Mesenchymal stem cell (in vitro differentiated cells and primary cell): ENCODE measurements around the gene PDZRN4.

Source experiments
- DNase-seq: peaks from one replicate; pipeline ENCODE4 v3.0.0-alpha.2; 2013
- H2AFZ ChIP-seq: one replicate; pipeline ENCODE4 v1.6.1; 2013; ENCODE audit warnings: low read depth, mild to moderate bottlenecking, control low read depth, inconsistent platforms, low read length, moderate library complexity
- H2AK5ac ChIP-seq: 2 replicates; pipeline ENCODE4 v1.6.1; 2013; ENCODE audit warnings: low read length, moderate library complexity, mild to moderate bottlenecking, inconsistent platforms; ENCODE audit not compliant: severe bottlenecking
- H2BK120ac ChIP-seq: one replicate; pipeline ENCODE4 v1.6.1; 2013; ENCODE audit warnings: low read depth, mild to moderate bottlenecking, inconsistent platforms, low read length, moderate library complexity
- H2BK12ac ChIP-seq, 2 experiments: one replicate each; pipeline ENCODE4 v1.6.1; 2013; ENCODE audit warnings: inconsistent platforms in 2 of 2, low read length in 2 of 2, mild to moderate bottlenecking in 2 of 2, moderate library complexity in 2 of 2, control low read depth in 1 of 2
- H2BK15ac ChIP-seq: one replicate; pipeline ENCODE4 v1.6.1; 2013; ENCODE audit warnings: mild to moderate bottlenecking, low read depth, inconsistent platforms; ENCODE audit not compliant: poor library complexity, severe bottlenecking
- H2BK5ac ChIP-seq: 2 replicates; pipeline ENCODE4 v1.6.1; 2013; ENCODE audit warnings: low read depth, mild to moderate bottlenecking, low read length, control low read depth, inconsistent platforms; ENCODE audit not compliant: poor library complexity, severe bottlenecking
- H3K14ac ChIP-seq, 2 experiments: one replicate each; pipeline ENCODE4 v1.6.1; 2013; ENCODE audit warnings: inconsistent platforms in 2 of 2, low read length in 2 of 2, control low read depth in 1 of 2, mild to moderate bottlenecking in 1 of 2, moderate library complexity in 1 of 2
- H3K18ac ChIP-seq, 2 experiments: one replicate each; pipeline ENCODE4 v1.6.1; 2013; ENCODE audit warnings: inconsistent platforms in 2 of 2, low read length in 2 of 2, control low read depth in 1 of 2, low read depth in 1 of 2, mild to moderate bottlenecking in 1 of 2
- H3K23ac ChIP-seq, 2 experiments: one replicate each; pipeline ENCODE4 v1.6.1; 2013; ENCODE audit warnings: inconsistent platforms in 2 of 2, low read length in 2 of 2, mild to moderate bottlenecking in 2 of 2, moderate library complexity in 2 of 2, control low read depth in 1 of 2
- H3K27ac ChIP-seq: 2 replicates; pipeline ENCODE4 v1.5.1; 2013; ENCODE audit warnings: mild to moderate bottlenecking, moderate library complexity, low read length, control low read depth, inconsistent platforms; ENCODE audit not compliant: poor library complexity, severe bottlenecking
- H3K27me3 ChIP-seq, 2 experiments: 2 replicates each; pipeline versions ENCODE4 v1.6.1 to v1.7.0; 2013; ENCODE audit warnings: low read length in 2 of 2, mild to moderate bottlenecking in 2 of 2, moderate library complexity in 2 of 2, control low read depth in 1 of 2, inconsistent platforms in 1 of 2; ENCODE audit not compliant: control insufficient read depth in 1 of 2, insufficient read depth in 1 of 2
- H3K36me3 ChIP-seq, 2 experiments: 2 replicates each; pipeline versions ENCODE4 v1.6.1 to v1.7.0; 2013; ENCODE audit warnings: low read length in 2 of 2, control low read depth in 1 of 2, inconsistent platforms in 1 of 2, low read depth in 1 of 2, mild to moderate bottlenecking in 1 of 2; ENCODE audit not compliant: insufficient read depth in 2 of 2, control insufficient read depth in 1 of 2
- H3K4ac ChIP-seq, 2 experiments: one replicate each; pipeline ENCODE4 v1.6.1; 2013; ENCODE audit warnings: inconsistent platforms in 2 of 2, low read length in 2 of 2, mild to moderate bottlenecking in 2 of 2, moderate library complexity in 2 of 2, control low read depth in 1 of 2, low read depth in 1 of 2
- H3K4me1 ChIP-seq: 2 replicates; pipeline ENCODE4 v1.6.1; 2013; ENCODE audit warnings: low read depth, low read length, control low read depth; ENCODE audit not compliant: control insufficient read depth, insufficient read depth
- H3K4me2 ChIP-seq: 2 replicates; pipeline ENCODE4 v1.6.1; 2013; ENCODE audit warnings: low read length, mild to moderate bottlenecking, inconsistent platforms; ENCODE audit not compliant: poor library complexity, severe bottlenecking
- H3K4me3 ChIP-seq, 2 experiments: 2 replicates each; pipeline versions ENCODE4 v1.5.1 to v1.7.0; 2013; ENCODE audit warnings: low read length in 2 of 2, mild to moderate bottlenecking in 2 of 2, control low read depth in 1 of 2, low read depth in 1 of 2; ENCODE audit not compliant: insufficient read depth in 1 of 2
- H3K79me1 ChIP-seq: replicated peaks from 2 replicates; pipeline ENCODE4 v1.6.1; 2013; ENCODE audit warnings: mild to moderate bottlenecking, control low read depth, low read length, inconsistent platforms; ENCODE audit not compliant: poor library complexity, severe bottlenecking
- H3K9ac ChIP-seq: 2 replicates; pipeline ENCODE4 v1.7.0; 2013; ENCODE audit warnings: mild to moderate bottlenecking, low read length, moderate library complexity
- H3K9me3 ChIP-seq: 2 replicates; pipeline ENCODE4 v1.7.0; 2013; ENCODE audit warnings: mild to moderate bottlenecking, low read length; ENCODE audit not compliant: control insufficient read depth
- H4K8ac ChIP-seq: one replicate; pipeline ENCODE4 v1.6.1; 2013; ENCODE audit warnings: inconsistent platforms, mild to moderate bottlenecking, low read length, moderate library complexity
- H4K91ac ChIP-seq: one replicate; pipeline ENCODE4 v1.6.1; 2013; ENCODE audit warnings: mild to moderate bottlenecking, low read length, inconsistent platforms
- WGBS: methylation state at CpG from one replicate; pipeline ENCODE4 v1.1.7; 2013; ENCODE audit warnings: mixed read lengths; 5-methylcytosine and 5-hydroxymethylcytosine counted together

PDZRN4 gene

DNA sequence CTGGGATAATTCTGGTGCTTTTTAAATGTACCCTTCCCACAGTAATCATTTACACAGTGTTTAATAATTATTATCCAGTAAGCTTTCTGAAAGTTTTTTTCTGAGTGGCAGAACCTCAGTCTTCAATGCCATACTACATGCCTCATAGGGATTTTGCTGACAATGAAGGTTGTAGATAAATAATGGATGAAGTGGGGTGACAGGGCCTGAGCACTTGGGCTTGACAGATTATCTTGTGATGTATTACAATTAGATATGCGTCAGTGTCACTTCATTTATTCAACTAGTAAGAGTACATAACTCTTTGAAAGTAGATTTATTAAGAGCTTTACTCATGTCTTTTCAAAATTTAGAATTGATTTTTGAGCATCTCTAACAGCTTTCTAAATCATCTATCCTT lies 176.1 kb downstream of the PDZRN4 start:
- Histone ChIP-seq H3K23ac (no peak overlapping the region), H3K4me1 (no peaks in the 10 kb centered on the region), H3K4me3 (no peak overlapping the region), H3K9ac (no peak overlapping the region), H2AK5ac (no peak overlapping the region), H2BK15ac (no peak overlapping the region), H3K14ac (no peak overlapping the region), H2AFZ (no peak overlapping the region), H3K27ac (no peak overlapping the region), H3K4me2 (no peak overlapping the region), H3K79me1 (no peaks in the 10 kb centered on the region), H3K4ac (no peak overlapping the region), H3K18ac (no peak overlapping the region), H2BK120ac (no peak overlapping the region), H3K9me3 (no peaks in the 10 kb centered on the region), H2BK12ac (no peak overlapping the region), H4K91ac (no peak overlapping the region), H4K8ac (no peak overlapping the region), H3K27me3 (no peaks in the 10 kb centered on the region), H3K36me3 (no peaks in the 10 kb centered on the region), H2BK5ac (no peak overlapping the region)
- WGBS, result no CpG with 5 or more reads among the region's 1 CpG
- DNase-seq, result no peak

DNA sequence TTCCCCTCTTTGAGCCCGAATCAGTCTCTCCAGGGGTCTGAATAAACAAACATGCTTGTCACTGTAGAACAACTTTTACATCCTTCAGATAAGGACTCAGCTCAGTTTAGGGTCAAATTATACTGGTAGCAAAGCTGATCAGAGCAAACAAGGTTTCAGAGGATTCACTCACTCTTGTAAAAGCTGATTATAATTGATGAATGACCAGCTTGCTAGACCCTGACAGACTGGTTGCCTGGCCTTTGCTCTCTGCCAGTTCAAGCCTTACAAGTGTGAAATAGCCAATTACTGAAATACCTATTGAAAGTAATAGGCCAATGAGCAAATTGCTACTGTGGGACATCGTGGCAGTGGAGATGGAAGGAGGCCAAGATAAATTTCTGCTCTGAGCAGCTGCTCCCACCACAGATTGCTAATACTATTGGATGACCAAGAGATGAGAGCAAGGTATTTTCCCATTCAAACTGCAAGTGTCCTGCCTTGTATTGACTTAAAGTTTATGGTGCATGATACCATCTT lies 177.6 kb downstream of the PDZRN4 start:
- Histone ChIP-seq H3K23ac (no peak overlapping the region), H3K9ac (no peak overlapping the region), H2BK120ac (no peak overlapping the region), H4K91ac (no peak overlapping the region), H3K27ac (no peak overlapping the region), H3K4me1 (no peaks in the 10 kb centered on the region), H3K14ac (no peak overlapping the region), H3K27me3 (no peaks in the 10 kb centered on the region), H3K79me1 (no peaks in the 10 kb centered on the region), H2AFZ (no peak overlapping the region), H2BK15ac (no peak overlapping the region), H2AK5ac (no peak overlapping the region), H3K4me3 (no peak overlapping the region), H3K9me3 (no peaks in the 10 kb centered on the region), H2BK5ac (no peak overlapping the region), H2BK12ac (no peak overlapping the region), H3K4ac (no peak overlapping the region), H3K18ac (no peak overlapping the region), H3K36me3 (no peaks in the 10 kb centered on the region), H3K4me2 (peak overlapping the region; percentile 14), H4K8ac (no peak overlapping the region)
- WGBS, result 7% methylated on average over 2 of the region's 2 CpGs
- DNase-seq, result no peak

DNA sequence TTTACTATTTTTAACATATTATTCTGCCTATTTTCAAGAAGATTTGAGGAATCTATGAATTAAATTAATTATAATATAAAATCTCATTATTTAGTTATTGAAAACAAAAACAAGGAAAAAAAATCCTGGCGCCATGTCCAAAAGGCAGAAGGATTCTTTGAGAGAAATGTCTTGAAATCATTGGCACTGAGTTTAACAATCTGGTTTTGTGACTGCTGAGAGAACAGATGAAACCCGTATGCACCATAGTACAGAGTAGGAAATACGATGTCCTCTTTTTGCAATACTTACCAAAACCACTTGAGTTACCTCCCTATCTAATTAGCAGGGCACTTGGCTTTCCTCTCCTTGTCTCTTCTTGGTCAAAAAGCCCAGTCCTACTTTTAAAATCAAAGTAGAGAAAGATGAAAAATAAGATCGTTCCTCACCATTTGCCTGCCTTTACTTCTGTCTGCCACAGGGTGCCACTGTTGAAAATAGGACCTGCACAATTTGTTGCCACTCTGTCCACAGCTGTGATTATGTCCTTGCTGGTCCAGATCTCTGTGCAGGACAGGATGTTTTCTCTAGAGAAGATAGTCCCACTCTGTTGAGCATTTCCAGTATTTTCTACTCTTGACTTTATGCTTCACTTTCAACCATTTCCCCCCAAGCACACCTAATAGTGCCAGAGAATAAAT lies 179.7 kb downstream of the PDZRN4 start:
- Histone ChIP-seq H3K27ac (no peak overlapping the region), H2BK12ac (no peak overlapping the region), H3K9ac (no peak overlapping the region), H3K4me3 (no peak overlapping the region), H3K14ac (no peak overlapping the region), H3K4me2 (no peak overlapping the region), H2BK120ac (no peak overlapping the region), H3K79me1 (no peaks in the 10 kb centered on the region), H2BK15ac (no peak overlapping the region), H4K91ac (no peak overlapping the region), H3K9me3 (no peaks in the 10 kb centered on the region), H3K4me1 (no peaks in the 10 kb centered on the region), H3K18ac (no peak overlapping the region), H3K27me3 (no peaks in the 10 kb centered on the region), H4K8ac (no peak overlapping the region), H2BK5ac (no peak overlapping the region), H2AFZ (no peak overlapping the region), H3K36me3 (no peaks in the 10 kb centered on the region), H3K4ac (no peak overlapping the region), H2AK5ac (no peak overlapping the region), H3K23ac (no peak overlapping the region)
- no peak for DNase-seq
- WGBS, result 90% methylated on average over 4 of the region's 4 CpGs

DNA sequence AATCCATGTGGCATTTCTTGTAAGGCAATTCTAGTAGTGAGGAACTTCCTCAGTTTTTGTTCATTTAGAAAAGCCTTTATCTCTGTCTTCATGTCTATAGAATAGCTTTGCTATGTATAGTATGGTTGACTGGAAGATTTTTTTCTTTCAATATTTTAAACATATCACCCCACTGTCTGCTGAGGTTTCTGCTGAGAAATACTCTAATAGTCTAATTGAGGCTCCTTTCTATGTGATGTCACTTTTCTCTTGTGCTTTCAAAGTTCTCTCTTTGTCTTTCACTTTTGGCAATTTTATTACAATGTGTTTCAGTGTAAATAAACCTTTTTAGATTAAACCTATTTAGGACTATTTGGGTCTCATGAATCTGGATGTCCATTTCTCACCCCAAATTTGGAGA lies 192.8 kb downstream of the PDZRN4 start:
- Histone ChIP-seq H3K14ac (no peak overlapping the region), H3K4ac (no peak overlapping the region), H3K4me1 (no peaks in the 10 kb centered on the region), H3K18ac (no peak overlapping the region), H3K9ac (no peak overlapping the region), H3K79me1 (no peaks in the 10 kb centered on the region), H3K9me3 (peaks cover 29% of the 10 kb centered on the region), H3K4me2 (no peak overlapping the region), H3K27ac (no peak overlapping the region), H2AK5ac (no peak overlapping the region), H3K4me3 (no peak overlapping the region), H2BK15ac (no peak overlapping the region), H2BK120ac (no peak overlapping the region), H4K8ac (no peak overlapping the region), H4K91ac (no peak overlapping the region), H2BK5ac (no peak overlapping the region), H3K36me3 (no peaks in the 10 kb centered on the region), H2AFZ (no peak overlapping the region), H3K27me3 (no peaks in the 10 kb centered on the region), H3K23ac (no peak overlapping the region), H2BK12ac (no peak overlapping the region)
- no peak for DNase-seq
